Regular cardiac myocyte (primary cell): ENCODE data around the gene WASHC2C. TPM values are rescaled to one million over a fixed set of nuclear protein-coding genes. Genes with fewer than 3 reads are reported as not detected.

ENCODE experiments used
- total RNA-seq: library from RNA; depleted of rRNA; stranded (reverse); fragments of >200 nt; gene quantifications from 2 replicates; pipeline ENCODE4 v1.2.3, GENCODE V29; 2014

Gene WASHC2C, protein sequence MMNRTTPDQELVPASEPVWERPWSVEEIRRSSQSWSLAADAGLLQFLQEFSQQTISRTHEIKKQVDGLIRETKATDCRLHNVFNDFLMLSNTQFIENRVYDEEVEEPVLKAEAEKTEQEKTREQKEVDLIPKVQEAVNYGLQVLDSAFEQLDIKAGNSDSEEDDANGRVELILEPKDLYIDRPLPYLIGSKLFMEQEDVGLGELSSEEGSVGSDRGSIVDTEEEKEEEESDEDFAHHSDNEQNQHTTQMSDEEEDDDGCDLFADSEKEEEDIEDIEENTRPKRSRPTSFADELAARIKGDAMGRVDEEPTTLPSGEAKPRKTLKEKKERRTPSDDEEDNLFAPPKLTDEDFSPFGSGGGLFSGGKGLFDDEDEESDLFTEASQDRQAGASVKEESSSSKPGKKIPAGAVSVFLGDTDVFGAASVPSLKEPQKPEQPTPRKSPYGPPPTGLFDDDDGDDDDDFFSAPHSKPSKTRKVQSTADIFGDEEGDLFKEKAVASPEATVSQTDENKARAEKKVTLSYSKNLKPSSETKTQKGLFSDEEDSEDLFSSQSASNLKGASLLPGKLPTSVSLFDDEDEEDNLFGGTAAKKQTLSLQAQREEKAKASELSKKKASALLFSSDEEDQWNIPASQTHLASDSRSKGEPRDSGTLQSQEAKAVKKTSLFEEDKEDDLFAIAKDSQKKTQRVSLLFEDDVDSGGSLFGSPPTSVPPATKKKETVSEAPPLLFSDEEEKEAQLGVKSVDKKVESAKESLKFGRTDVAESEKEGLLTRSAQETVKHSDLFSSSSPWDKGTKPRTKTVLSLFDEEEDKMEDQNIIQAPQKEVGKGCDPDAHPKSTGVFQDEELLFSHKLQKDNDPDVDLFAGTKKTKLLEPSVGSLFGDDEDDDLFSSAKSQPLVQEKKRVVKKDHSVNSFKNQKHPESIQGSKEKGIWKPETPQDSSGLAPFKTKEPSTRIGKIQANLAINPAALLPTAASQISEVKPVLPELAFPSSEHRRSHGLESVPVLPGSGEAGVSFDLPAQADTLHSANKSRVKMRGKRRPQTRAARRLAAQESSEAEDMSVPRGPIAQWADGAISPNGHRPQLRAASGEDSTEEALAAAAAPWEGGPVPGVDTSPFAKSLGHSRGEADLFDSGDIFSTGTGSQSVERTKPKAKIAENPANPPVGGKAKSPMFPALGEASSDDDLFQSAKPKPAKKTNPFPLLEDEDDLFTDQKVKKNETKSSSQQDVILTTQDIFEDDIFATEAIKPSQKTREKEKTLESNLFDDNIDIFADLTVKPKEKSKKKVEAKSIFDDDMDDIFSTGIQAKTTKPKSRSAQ (N-terminal part only)
- total RNA-seq, result 14.4 and 17.2 TPM in 2 replicates

DNA sequence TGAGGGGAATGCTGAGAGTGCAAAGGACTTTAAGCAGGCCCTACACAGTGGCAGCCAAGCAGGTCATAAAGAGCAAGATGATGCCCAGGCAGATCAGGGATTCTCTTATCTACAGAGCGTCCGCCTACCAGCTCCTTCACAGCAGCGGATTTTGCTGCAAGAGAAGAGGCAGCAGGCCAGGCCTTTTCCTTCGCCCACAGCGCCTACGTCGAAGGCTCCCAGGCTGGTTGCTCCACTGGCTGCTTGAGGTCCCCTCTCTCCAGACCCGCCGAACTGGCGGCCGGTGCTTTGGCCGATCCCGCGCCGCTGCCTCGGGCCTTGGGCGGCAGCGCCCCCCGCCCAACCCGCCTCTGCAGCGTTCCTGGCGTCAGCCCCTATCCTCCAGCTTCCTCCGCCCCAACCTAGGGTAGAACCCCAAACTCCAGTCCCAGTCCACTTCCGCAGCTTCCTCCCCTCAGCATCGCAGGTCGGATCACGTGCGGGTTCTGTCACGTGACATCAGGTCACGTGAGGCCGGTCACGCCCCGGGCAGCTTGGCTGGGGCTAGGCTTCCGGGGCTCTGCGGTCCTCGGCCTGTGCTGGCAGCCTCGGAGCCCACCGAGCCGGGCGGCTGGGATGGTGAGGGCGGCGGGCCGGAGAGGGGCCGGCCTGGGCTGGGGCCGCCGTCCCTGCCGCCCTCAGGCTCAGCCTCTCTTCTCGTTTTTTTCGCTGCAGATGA, at the start of gene WASHC2C:
WASHC2C (plus strand) TSS at position 564 of the 718 bp plus-strand sequence; CDS start at position 616, 52 bp downstream.

Other genes with a start within 250 kb of the WASHC2C start
- gene ZFAND4, start 54.5 kb upstream of the WASHC2C start, total RNA-seq, result 7.6 and 8.4 TPM in 2 replicates
- gene AGAP4, start 120.2 kb downstream of the WASHC2C start, total RNA-seq, result 3.3 and 3.4 TPM in 2 replicates
- gene TIMM23, start 245.2 kb downstream of the WASHC2C start, total RNA-seq, result 71.6 and 121 TPM in 2 replicates